Fibroblast of villous mesenchyme (primary cell): ENCODE data around the gene ABCC1. TPM values are rescaled to one million over a fixed set of nuclear protein-coding genes. Genes with fewer than 3 reads are reported as not detected.
"Not testable (repeated sequence)": the region's sequence is repeated elsewhere in the genome, so short reads cannot be mapped to it uniquely, and the experiment has no call there.

Experiments
- DNase-seq: peaks from one replicate; pipeline ENCODE4 v3.0.0-alpha.2; 2010; ENCODE audit warnings: low read depth
- H3K4me3 ChIP-seq: 2 replicates; pipeline ENCODE4 v1.5.1; 2011; ENCODE audit warnings: low read depth, mild to moderate bottlenecking, low read length
- CTCF ChIP-seq: IDR thresholded peaks from 2 replicates; pipeline ENCODE4 v1.5.1; 2012; ENCODE audit warnings: low read depth, mild to moderate bottlenecking, low read length; ENCODE audit not compliant: insufficient read depth
- total RNA-seq: library from RNA; depleted of rRNA; stranded (reverse); fragments of >200 nt; gene quantifications from 2 replicates; pipeline ENCODE4 v1.2.3, GENCODE V29; 2012

ABCC1 gene
- total RNA-seq, 1 donor: 34.1 TPM

- no peak for TF ChIP-seq CTCF
- no peak overlapping the region for H3K4me3 ChIP-seq
- DNase-seq: no peak
Measured at GRCh38 chr16:16158082-16158658, 208.8 kb downstream of the ABCC1 start.

DNA sequence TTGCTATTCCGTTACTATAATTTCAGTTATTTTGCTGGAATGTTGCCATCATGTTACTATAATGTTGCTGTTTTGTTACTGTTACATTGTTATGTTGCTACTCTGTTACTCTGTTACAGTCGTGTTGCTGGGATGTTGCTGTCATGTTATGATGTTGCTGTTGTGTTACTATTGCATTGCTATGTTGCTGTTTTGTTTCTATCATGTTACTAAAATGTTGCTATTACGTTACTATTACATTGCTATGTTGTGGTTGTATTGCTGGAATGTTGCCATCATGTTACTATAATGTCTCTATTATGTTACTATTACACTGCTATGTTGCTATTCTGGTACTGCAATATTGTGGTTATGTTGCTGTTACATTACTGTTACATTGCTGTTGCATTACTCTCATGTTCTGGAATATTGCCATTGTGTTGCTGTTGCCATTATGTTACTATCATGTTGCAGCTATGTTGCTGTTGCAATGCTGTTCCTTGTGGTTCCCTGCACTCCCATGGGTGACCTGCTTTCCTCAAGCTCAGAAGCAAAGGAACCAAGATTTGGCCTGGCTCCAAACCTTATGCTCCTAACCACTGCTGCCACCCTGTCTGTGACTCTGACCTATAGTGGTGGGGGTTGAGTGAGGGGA is 209.4 kb downstream of the ABCC1 start:
- TF ChIP-seq CTCF: no peak
- no peak overlapping the region for H3K4me3 ChIP-seq
- DNase-seq: no peak

DNA sequence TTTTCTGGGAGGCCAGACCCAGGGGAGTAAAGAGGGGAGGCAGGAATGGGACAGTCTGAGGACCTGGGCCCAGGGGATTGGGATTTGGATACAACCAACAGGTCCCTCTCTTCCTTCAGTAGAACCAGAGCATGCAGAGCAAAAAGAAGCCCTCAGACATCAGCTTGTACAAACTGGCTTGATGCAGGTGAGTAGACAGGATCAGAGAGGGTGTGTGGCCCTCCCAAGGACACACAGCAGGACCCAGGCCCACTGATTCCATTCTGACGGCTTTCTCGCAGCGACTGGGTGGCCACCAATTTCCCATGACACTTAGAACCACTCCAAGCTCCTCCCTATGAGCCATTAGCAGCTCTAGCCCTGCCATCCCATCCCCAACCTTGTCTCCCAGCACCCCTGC is 210.2 kb downstream of the ABCC1 start:
- DNase-seq: no peak
- TF ChIP-seq CTCF: no peak
- H3K4me3 ChIP-seq: no peak overlapping the region

DNA sequence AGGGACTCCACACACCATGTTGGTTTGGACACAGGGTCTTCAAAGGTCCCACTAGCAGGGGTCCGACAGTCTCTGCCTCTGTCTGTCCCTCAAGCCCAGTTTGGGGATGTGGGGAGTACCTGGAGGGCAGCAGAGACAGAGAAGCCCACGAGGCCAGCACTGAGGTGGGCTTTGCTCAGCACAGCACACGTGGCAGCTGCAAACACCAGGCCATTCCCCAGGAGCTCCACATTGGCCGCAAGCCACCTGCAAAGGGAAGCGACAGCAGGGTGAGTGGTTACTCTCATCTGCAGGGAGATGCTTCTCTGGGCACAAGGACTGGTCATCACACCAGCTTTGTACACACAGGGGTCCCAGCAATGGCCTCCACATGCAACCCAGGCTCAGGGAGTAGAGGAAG is 211.9 kb downstream of the ABCC1 start:
- H3K4me3 ChIP-seq: no peak overlapping the region
- DNase-seq: no peak
- no peak for TF ChIP-seq CTCF

DNA sequence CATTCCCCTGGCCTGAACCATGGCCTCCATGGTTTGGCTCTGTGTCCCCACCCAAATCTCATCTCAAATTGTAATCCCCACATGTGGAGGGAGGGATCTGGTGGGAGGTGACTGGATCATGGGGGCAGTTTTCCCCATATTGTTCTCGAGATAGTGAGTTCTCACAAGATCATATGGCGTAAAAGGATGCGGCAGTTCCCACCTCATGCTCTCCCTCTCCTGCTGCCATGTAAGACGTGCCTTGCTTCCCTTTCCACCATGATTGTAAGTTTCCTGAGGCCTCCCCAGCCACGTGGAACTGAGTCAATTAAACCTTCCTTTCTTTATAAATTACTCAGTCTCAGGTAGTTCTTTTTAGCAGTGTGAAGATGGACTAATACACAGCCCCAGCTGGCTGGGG is 212.4 kb downstream of the ABCC1 start:
- DNase-seq, H3K4me3 ChIP-seq: not testable (repeated sequence)

DNA sequence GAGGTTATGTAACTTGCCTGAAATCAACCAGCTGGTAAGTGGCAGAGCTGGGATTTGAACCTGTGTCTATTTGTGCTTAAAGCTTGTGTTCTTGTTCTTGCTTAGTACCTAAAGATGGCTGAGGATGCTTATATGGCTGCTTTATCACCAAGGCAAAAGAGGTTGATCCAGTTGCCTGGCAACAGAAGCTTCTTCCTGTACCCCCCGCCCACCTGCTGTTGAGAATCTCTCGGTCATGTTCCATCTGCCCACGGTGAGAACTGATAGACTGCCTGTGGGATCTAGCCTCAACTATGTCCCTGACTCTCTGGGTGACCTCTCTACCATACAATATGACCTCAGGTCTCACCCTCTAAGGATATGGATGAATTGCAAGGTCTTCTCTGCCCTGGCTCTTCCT is 213.2 kb downstream of the ABCC1 start:
- no peak overlapping the region for H3K4me3 ChIP-seq
- DNase-seq: no peak
- no peak for TF ChIP-seq CTCF

- H3K4me3 ChIP-seq: no peak overlapping the region
- TF ChIP-seq CTCF: no peak
- no peak for DNase-seq
Measured at GRCh38 chr16:16163109-16163508, 213.7 kb downstream of the ABCC1 start.
